ENCODE data around the gene ZNF512B. TPM values are rescaled to one million over a fixed set of nuclear protein-coding genes. Genes with fewer than 3 reads are reported as not detected.

Gene ZNF512B
- total and polyA plus RNA-seq, 2 experiments from 2014 or later, result 6.1 to 28.8 TPM

- Histone ChIP-seq H3K4me3 (no peak overlapping the region), H3K27me3 (ENCODE audit: insufficient read depth) (no peaks in the 10 kb centered on the region), H3K4me1 (ENCODE audit: insufficient read depth) (no peaks in the 10 kb centered on the region), H4K20me1 (replicated peaks; ENCODE audit: insufficient read depth) (peaks cover 11% of the 10 kb centered on the region), H3K27ac (ENCODE audit: low read depth) (no peak overlapping the region), H3K36me3 (ENCODE audit: insufficient read depth) (no peaks in the 10 kb centered on the region), H2AFZ (no peak overlapping the region), H3F3A (replicated peaks; ENCODE audit: low read depth) (peaks cover 6% of the 10 kb centered on the region; the same call in 1 of the 2 replicates), H3K4me2 (no peak overlapping the region), H3K79me2 (replicated peaks; ENCODE audit: insufficient read depth) (peaks cover 69% of the 10 kb centered on the region), H3K9me2 (ENCODE audit: insufficient read depth) (no peaks in the 10 kb centered on the region)
- no peak for ATAC-seq
- H3K4me3 Mint-ChIP-seq, result no peak overlapping the region; the same call in 2 of the 3 replicates
- peaks cover 3% of the 10 kb centered on the region; the same call in 2 of the 3 replicates for H3K9me3 Mint-ChIP-seq
- H3K4me1 Mint-ChIP-seq, result peaks cover 16% of the 10 kb centered on the region
- peaks cover 7% of the 10 kb centered on the region for H3K27me3 Mint-ChIP-seq (ENCODE audit: insufficient read depth, low read depth, poor library complexity)
- H3K27ac Mint-ChIP-seq, result no peak overlapping the region
- TF ChIP-seq, protein P1, sequence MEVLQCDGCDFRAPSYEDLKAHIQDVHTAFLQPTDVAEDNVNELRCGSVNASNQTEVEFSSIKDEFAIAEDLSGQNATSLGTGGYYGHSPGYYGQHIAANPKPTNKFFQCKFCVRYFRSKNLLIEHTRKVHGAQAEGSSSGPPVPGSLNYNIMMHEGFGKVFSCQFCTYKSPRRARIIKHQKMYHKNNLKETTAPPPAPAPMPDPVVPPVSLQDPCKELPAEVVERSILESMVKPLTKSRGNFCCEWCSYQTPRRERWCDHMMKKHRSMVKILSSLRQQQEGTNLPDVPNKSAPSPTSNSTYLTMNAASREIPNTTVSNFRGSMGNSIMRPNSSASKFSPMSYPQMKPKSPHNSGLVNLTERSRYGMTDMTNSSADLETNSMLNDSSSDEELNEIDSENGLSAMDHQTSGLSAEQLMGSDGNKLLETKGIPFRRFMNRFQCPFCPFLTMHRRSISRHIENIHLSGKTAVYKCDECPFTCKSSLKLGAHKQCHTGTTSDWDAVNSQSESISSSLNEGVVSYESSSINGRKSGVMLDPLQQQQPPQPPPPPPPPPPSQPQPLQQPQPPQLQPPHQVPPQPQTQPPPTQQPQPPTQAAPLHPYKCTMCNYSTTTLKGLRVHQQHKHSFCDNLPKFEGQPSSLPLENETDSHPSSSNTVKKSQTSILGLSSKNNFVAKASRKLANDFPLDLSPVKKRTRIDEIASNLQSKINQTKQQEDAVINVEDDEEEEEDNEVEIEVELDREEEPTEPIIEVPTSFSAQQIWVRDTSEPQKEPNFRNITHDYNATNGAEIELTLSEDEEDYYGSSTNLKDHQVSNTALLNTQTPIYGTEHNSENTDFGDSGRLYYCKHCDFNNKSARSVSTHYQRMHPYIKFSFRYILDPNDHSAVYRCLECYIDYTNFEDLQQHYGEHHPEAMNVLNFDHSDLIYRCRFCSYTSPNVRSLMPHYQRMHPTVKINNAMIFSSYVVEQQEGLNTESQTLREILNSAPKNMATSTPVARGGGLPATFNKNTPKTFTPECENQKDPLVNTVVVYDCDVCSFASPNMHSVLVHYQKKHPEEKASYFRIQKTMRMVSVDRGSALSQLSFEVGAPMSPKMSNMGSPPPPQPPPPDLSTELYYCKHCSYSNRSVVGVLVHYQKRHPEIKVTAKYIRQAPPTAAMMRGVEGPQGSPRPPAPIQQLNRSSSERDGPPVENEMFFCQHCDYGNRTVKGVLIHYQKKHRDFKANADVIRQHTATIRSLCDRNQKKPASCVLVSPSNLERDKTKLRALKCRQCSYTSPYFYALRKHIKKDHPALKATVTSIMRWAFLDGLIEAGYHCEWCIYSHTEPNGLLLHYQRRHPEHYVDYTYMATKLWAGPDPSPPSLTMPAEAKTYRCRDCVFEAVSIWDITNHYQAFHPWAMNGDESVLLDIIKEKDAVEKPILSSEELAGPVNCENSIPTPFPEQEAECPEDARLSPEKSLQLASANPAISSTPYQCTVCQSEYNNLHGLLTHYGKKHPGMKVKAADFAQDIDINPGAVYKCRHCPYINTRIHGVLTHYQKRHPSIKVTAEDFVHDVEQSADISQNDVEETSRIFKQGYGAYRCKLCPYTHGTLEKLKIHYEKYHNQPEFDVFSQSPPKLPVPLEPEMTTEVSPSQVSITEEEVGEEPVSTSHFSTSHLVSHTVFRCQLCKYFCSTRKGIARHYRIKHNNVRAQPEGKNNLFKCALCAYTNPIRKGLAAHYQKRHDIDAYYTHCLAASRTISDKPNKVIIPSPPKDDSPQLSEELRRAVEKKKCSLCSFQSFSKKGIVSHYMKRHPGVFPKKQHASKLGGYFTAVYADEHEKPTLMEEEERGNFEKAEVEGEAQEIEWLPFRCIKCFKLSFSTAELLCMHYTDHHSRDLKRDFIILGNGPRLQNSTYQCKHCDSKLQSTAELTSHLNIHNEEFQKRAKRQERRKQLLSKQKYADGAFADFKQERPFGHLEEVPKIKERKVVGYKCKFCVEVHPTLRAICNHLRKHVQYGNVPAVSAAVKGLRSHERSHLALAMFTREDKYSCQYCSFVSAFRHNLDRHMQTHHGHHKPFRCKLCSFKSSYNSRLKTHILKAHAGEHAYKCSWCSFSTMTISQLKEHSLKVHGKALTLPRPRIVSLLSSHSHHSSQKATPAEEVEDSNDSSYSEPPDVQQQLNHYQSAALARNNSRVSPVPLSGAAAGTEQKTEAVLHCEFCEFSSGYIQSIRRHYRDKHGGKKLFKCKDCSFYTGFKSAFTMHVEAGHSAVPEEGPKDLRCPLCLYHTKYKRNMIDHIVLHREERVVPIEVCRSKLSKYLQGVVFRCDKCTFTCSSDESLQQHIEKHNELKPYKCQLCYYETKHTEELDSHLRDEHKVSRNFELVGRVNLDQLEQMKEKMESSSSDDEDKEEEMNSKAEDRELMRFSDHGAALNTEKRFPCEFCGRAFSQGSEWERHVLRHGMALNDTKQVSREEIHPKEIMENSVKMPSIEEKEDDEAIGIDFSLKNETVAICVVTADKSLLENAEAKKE (CRISPR knock-in tag; IDR thresholded peaks at IDR 0.05), result no peak
- TF ChIP-seq ZNF331 (CRISPR knock-in tag; IDR thresholded peaks at IDR 0.05; ENCODE audit: low read depth) (no peak), CREB1 (CRISPR knock-in tag; IDR thresholded peaks at IDR 0.05; ENCODE audit: low read depth) (no peak), NANOG (IDR thresholded peaks at IDR 0.05; ENCODE audit: borderline replicate concordance) (no peak), REST (IDR thresholded peaks at IDR 0.05; ENCODE audit: unreplicated experiment) (no peak), CTCF (conservative IDR thresholded peaks at IDR 0.05; ENCODE audit: low read depth in 2 of 2) (no peak), ETS1 (IDR thresholded peaks at IDR 0.05) (no peak), POLR2AphosphoS5 (IDR thresholded peaks at IDR 0.05; ENCODE audit: low read depth) (no peak), EZH2phosphoT487 (IDR thresholded peaks at IDR 0.05; ENCODE audit: unreplicated experiment) (no peak), EZH2 (IDR thresholded peaks at IDR 0.05; ENCODE audit: low read depth, unreplicated experiment) (no peak), ZNF114 (CRISPR knock-in tag; IDR thresholded peaks at IDR 0.05) (no peak), STAT1 (IDR thresholded peaks at IDR 0.05; ENCODE audit: unreplicated experiment) (no peak), JUNB (IDR thresholded peaks at IDR 0.05; ENCODE audit: unreplicated experiment) (no peak)
- DNase-seq (ENCODE audit: low spot score), result no peak
- peaks cover 12% of the 10 kb centered on the region; the same call in 2 of the 3 replicates for H3K36me3 Mint-ChIP-seq (ENCODE audit: low read depth)
Measured at GRCh38 chr20:63911176-63911575, 58.6 kb downstream of the ZNF512B start.
